NCI-H2107 (cell line): Measurements from ENCODE around the gene ALK.

Experiments used
- DNase-seq: peaks from one replicate; lab custom pipeline; 2025; lab: John Stamatoyannopoulos, UW

The ALK gene

DNA sequence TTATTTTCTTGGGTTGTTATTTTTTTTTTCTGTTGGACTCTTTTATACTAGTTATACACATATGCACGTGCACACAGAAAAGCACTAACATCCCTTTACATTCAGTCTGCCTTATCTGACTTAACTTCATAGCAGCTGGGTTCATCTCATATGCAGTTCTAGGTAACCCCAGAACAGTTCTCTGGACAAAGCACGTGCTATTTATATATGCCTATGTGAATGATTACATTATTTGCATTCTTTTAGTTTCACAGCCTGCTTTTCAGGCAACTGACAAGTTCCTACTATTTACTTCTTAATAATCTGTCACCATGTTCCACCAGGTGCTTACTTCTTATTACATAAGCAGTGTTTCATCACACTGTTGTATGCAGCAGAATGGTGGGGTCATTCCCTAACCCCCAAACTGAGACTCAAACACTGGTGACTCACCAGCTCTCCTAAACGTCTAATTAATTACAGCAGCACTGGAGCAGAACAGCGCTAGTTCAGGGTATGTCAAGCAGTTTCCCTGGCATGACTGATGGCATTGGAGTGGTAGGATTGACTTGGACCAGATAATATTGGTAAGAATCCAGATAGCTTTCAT lies 433.3 kb downstream of the ALK start:
- no peak for DNase-seq

DNA sequence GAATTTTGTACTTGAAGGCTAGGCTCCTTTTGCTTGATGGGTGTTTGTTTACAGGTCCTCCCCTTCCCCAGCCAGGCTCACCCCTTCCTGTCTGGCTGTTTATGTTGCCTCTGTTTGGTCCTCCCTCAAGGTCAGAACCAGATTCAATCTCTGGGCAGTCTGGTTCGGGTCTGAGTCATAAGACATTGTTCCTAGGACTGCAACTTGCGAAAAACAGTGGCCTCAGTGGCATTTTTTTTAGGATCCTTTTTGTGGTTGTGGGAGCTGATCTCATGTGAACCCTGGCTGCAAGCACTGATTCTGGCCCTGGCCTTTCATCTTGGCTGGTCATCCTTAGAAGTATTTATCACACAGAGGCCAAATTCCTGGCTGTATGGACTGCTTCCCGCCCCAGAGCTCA lies 435.8 kb downstream of the ALK start:
- DNase-seq = no peak

DNA sequence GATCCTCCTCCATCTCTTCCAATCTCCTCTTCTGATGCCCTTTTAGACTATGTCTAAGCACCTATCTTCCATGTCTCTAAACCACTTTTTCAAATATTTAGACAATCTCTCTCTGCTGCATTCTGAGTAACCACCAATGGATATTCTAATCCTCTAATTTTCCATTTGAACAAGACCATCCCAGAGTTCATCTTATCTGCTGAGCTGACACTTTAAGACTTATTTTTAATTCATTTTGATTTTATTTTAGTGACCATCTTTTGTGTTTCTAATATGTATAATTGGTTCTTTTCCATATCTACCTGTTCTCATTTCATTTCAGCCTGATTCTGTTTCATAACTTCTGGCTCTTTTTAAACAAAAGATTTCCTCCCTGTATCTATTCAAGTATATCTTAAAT lies 436.3 kb downstream of the ALK start:
- no peak for DNase-seq

DNA sequence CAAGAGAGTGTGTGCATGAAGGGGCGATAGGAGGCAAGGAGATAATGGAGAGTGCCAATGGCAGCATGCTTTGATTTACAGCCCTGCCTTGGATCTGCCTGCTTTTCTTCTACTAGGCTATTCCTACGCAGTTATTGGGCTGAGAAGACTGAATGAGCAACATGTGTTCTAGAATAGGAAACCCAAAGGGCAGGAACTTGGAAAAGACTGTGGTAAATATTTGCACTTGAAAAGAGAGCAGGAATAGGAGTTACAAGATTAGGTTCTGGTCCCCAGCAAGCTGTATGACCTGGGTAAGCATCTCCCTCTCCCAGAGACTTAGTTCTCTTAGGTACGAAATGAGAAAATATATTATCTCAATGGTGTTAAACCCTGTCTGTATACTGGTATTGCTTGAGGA lies 438.5 kb downstream of the ALK start:
- no peak for DNase-seq

DNA sequence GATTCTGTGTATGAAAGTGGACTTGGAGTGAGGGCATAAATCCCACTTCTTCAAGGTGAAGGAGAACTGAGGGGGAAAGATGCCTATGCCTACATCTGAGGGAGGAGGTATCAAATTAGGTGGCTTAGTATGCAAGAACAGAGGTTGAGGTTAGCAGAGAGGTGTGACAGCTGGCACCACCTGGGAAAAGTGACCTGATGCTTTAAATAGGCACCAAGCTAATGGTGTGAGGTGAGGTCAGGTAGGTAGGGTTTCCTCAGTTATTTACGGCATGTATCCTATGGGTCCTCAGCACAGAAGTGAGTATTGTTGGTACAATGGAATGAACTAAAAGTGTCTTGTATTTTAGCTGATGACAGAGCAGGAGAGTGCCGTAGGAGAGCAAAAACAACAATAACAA lies 439.0 kb downstream of the ALK start:
- no peak for DNase-seq

DNA sequence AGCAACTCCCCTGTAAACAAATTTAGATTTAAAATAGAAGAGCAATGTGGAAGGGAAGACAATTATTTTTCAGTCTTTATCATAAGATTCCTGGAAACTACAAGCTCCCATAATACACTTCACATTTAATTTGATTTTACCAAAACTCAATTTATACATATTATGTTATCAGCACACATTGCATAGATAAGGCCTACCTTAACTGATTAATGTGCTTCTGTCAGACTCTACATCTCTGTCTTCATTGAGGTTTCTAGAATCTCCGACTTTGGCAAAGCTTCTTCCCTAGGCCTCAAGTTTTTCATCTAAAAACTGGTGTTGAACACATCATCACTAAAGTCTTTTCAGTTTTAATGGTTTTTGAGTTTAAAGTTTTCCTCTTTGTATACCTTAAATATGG lies 440.1 kb downstream of the ALK start:
- DNase-seq = no peak

DNA sequence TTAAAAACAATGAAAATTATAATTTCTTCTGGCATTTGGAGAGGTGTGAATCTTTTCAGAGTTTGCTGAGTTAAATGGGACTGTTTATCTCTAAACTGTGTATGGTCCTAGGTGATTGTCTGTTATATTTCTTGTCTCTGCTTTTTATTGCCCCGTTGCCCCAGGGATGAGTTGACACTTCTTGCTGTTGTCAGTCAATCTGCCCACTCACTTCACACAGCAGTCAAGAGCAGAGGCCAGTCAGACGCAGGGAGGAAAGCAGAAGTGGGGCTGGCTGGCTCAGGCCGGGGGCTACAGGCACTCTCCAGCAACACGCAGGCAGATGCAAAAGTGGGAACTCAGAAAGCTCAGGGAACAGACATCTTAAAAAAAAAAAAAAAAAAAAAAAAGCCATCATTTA lies 441.0 kb downstream of the ALK start:
- no peak for DNase-seq

DNA sequence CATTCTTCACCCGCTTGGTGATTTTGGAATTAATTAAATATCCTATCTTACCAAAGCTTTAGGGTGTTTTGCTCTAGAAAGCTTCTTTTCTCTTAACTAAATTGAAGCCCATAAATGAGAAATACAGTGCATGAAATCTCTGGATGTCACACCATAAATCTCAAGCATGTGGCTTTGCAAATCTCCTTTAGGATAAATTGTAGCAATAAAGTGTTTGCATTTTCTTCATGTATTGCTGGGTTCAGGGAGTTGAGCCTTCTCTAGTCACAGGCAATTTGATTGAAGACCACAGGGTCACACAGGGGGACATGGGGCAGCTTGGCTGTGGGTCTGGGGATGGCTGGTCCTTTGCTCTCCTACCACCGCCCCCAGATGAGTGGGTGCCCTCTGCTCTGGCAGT lies 442.0 kb downstream of the ALK start:
- no peak for DNase-seq

DNA sequence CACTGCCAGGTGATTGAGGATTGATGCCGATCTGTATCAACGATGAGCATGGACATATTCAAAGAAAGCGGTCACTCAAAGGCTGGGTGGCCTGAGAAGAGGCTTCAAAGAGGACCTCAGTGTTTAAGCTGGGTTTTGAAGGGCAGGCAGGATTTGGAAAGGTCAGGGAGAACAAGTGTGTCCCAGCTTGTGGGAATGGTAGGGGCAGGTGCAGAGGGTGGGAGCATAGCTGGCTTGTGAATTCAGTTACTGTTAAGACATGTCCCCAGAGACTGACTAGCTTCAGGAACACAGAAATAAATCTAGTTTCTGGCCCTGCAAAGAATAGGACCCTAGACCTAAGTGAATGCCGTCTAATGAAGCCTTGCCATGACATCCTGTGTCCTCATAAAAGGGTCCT lies 442.7 kb downstream of the ALK start:
- DNase-seq = no peak

DNA sequence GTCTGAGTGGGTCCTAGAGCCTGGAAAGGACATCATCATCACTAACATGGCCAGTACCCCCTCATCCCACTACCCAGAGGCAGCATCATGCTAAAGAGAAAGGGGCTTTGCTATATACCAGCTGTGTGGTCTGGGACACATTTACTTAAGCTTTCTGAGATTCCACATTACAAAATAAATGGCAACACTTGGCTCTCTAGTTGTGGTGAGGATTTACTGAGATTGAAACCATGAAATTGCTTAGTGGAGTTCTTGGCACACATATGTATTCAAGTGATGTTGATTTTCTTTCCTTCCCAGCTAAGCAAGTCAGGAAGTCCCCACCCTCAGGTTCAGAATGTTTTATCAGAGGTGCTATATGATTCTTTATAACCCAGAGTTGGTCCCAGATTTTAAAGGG lies 444.2 kb downstream of the ALK start:
- no peak for DNase-seq

DNA sequence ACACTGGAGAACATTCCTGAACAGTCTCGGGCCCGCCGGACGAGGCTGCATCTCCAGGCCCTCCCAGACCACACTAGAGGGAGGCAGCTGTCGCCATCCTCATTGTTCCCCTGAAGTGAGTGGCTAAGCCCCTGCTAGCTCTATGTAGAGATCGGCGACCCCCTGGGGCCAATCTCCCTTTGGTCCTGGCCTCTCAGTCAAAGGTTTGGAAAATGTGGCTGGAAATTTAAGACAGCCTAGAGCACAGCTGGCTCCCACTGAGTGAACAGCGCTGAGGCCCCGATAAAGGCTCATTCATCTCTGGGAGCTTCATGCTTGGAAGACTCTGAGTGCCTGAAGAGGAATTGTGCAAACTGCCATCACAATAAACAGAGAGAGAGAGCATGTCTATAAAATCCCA lies 445.9 kb downstream of the ALK start:
- no peak for DNase-seq

DNA sequence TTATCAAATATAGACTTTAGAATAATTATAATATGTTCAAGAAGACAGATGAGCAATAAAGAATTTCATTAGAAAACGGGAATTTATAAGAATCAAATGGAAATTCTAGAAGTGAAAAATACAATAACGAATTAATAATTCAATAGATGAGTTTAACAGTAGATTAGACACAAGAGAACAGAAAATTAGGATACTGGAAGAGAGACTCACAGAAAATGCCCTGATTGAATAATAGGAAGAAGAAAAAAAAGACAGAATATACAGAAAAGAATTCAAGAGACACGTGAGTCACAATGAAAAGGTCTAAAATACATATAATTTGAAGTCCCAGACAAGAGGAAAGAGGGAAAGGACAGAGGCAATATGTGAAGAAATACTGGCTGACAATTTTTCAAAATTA lies 451.4 kb downstream of the ALK start:
- no peak for DNase-seq

DNA sequence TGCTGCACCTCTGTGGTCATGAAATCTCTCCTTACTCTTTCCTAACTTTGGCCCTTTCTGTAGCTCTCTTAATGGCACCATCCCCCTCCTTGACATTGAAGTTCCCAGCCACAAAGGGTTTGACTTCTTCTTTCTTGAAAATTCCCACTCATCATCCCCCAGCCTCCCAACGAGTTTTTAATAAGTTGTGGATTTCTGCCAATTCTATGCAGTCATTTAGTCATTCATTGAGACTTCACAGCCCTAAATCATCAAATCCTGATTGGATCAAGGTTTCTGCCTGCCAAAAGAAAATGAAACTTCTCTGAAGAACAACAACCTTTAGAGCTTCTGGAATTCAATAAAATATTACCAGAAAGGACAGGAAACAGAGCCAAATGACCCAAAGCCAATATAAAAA lies 451.9 kb downstream of the ALK start:
- DNase-seq = no peak

DNA sequence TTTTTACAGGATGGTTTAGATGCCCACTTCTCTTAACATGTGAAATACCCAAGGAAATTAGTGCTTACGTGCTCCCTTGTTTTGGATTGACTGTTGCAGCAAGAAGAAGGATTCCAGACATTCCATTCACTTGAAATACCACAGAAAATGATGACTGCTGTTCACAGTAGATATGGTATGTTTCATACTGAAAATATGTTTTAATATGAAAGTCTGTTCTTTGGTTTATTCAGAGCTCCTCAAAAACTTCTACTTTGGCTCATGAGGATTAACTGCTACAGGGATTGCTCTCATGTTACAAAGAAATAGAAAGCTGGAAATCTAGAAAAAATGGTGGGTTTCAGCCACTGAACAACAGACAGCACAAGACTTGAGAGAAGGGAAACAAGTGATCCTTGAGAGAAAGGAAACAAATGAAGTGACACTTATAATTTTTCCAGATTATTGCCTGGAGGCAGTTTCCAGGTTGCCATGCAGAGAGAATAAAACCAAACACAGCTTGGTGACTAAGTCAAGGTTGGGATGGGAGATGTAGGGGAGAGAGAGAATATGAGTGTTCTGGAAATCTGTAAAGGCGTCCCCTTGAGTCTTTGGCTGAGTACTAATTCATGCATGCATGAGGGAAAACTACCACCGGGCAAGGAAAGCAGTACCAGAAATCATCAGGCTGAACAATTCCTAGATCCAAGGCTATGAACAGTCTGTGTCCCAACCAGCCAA lies 458.0 kb downstream of the ALK start:
- DNase-seq = no peak

DNA sequence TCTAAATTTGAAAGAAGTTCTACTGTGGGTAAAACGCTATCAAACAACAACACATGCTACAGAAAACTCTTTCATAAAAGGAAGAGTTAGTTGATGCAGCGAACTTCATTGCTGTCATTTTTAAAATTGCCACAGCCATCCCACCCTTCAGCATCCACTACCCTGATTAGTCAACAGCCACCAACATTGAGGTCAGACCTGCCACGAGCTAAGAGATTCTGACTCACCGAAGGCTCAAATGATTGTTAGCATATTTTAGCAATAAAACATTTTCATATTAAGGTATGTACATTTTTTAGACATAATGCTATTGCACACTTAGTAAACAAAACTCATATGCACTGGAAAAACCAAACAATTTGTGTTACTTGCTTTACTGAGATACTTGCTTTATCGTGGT lies 459.1 kb downstream of the ALK start:
- no peak for DNase-seq

DNA sequence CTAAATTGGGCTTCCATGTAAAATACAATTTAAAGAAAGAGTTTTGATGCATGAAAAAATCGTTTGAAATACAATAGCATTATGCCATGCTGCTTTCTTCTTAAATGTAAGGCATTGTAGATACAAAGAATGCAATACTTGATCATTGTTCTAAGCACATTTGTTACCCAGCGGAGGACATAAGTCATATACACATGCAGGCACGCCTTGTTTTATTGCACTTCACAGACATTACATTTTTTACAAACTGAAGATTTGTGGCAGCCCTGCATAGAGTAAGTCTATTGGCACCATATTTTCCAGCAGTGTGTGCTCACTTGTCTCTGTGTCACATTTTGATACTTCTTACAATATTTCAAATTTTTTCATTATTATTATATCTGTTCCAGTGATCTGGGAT lies 461.2 kb downstream of the ALK start:
- no peak for DNase-seq

DNA sequence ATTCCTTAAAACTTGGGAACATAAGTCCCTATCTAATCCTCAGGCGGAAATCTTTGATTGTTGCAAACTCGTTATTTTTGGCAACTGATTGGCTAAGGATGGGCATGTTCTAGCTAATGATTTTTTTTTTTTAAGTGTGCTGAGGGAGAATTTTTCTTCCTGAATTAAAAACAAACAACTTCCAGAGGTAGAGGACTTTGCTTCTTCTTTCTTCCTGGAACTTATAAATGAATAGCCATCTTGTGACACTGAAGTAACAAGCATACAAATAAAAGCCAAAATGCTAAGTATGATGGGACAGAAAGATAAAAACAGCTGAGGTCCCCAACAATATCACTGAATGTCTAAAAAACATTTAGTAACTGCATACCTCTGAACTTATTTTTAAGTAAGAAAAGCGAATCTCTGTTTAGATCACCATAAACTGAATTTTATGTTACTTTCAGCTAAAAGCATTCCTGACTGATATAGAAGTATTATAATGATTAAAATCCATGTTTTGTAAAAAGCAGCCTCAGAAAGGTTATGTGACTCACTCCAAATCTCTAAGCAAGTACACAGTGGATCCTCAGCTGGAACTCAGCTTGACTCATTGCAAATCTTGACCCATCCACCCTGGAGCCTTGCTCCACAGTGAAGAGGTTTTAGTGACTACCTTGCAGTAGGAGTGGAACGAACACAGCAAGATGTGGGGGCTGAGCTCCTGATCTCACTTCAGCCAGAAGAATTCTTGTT lies 461.8 kb downstream of the ALK start:
- DNase-seq = no peak

DNA sequence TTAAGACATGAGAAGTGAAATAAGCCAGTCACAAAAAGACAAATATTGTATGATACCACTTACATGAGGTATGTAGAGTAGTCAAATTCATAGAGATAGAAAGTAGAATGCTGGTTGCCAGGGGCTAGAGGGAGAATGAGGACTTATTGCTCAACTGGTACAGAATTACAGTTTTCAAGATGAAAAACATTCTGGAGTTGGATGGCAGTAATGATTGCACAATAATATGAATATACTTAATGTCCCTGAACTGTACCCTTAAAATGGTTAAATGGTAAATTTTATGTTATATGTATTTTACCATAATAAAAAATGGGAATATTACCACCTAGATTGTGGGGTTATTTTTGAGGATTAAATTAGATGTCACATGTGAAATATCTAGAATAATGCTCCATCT lies 465.0 kb downstream of the ALK start:
- DNase-seq = no peak

DNA sequence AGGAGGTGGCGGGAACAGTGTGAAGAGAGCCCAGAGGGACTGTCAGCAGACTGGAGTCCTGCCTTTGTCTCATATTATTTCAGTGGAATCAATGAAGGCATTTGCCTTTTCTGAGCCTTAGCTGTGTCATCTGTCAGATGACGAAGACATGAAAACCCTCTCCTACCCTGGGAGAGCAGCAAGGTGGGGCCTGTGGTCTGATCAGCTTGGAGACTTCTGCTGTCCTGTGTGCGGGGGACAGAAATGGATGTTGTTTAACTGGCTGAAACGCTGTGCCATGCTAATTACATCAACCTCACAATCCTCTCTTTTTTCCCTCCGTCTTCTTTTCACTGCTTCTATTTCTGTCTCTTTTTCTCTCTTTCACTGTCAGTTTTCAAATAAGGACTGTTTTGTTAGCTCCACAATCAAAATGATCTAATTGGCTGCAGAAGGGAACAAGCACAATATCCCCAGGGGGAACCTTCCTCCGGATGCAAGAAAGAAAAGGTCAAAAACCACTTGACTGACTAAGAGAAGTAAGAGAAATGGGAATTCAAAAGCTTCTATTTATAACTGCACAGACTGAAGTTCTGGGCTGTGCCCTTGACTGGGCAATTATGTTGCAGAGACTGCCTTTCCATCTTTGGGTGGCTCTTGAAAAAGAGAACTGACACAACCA lies 466.1 kb downstream of the ALK start:
- no peak for DNase-seq

DNA sequence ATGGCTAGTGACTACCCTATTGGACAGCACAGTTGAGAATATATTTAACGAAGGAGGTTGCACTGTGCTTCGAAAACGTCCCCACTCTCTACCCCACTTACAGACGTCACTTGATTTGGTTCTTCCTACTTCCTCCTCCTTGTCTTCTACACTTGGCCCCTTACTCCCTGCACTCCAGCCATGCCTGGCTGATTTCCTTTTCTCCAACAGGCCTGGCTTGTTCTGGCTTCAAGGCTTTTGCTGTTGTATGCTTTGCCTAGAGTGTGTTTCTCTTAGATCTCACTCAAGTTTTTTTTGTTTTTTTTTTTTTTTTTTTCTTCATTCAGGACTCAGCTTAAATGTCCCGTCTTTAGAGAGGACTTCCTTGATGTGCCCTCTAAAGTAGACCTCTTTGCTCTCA lies 469.4 kb downstream of the ALK start:
- DNase-seq = no peak

DNA sequence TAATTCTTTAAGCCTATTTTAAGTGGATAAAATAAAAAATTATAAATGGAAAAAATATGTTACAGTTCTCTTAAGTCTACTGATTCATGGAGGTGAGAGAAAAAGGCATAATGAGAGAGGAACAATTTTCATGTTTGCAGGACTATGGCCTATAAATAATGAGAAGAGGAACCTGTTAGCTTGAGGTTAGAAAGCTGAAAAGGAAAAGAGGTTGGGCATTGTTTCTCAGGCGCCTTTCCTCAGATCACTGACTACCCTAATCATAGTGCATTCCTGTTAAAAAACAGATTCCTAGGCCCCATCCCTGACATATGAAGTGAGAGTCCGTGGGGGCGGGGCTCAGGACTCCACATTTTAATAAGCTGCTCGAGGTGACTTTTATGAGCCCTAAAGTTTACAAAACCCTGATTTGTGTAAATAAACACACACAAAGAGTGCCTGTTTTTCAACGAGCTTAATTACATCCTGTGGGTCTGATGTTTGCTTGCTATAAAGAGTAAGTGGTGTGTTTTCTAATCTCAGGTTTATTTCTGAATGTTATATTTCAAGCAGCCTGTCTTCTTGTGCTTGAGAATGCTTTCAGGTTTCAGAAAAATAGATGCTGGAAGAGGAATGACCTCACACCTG lies 470.7 kb downstream of the ALK start:
- no peak for DNase-seq

DNA sequence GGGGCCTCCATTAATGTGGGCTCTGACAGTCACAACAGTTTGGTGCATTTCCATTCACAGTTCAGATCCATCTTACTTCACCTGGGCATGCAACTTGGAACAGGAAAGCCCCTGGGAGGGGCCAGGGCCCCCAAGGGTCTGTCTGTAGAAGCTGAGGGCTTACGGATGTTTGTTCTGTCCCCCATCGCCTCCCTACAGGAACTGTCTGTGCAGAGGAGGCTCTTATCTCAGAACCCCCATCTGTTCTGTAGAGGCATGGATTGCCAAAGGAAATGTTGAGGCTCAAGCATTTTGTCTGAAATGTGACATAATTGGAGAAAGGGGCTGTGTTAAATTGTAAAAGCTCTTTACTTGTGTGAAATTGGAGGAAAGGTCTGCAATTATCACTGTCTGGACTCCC lies 471.9 kb downstream of the ALK start:
- DNase-seq = no peak
